ENCODE measurements around the gene NEMP1.
"Not testable (repeated sequence)": the region's sequence is repeated elsewhere in the genome, so short reads cannot be mapped to it uniquely, and the experiment has no call there.

Gene NEMP1

DNA sequence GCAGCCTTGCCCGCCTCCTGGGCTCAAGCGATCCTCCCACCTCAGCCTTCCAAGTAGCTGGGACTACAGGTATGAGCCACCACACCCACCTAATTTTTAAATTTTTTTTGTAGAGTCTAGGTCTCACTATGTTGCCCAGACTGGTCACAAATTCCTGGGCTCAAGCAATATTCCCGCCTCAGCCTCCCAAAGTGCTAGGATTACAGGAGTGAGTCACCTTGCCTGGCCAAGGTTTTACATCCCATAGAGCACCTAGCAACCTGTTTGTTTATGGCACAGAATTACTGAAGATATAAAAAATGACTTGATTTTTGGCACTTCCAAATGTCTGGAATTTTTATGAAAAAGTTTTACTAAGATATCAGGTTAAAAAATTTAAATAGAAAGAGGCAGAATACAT, 45.2 kb downstream of the NEMP1 start:
- no peak for DNase-seq (ENCODE audit: extremely low read depth in 1 of 2, low read depth in 1 of 2)

DNA sequence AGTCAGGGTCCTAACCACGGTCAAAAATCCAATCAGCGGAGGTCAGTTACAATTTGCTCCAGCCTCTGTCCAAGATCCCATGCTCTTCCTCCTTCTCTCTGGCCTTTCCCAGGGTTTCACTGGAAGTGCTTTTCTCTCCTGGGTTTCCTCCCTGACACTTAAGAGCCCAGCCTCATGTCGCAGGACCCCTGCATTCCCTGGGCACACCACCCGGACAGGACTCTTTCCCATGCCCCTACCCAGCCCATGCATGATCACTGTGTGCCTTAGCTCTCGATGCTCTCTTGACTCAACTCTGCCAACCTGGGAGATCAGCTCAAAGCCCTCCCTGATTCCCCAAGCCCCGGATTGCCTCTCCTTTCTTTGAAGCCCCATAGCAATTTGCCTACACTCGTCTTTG, 46.8 kb downstream of the NEMP1 start:
- DNase-seq (ENCODE audit: extremely low read depth in 1 of 2, low read depth in 1 of 2) = no peak

DNA sequence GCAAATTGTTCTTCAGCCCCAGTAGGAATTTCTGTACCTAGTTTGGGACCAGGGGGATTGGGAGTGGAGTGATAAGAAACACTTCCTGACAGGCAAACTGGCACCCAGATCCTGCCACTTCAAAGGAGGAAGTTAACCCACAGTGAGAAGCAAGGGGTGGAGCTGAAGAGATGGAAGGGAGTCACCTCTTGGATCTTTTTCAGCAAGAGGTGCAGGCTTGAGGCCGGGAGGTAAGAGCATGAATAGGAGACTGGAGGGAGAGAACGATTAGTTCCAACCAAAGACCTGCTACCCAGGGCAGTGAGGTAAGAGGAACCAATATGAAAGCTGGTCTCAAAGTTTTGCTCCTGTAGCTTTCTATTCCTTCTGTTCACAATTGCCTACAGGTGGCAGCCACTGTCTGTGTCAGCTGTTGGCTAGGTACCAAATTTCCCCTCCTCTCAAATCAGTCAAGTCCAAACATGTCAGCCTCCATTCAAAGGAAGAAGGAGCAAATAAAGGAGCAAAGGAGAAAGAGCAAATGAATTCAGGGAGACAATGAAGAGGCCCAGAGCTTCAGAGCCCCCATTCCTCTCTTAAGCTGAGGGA, 47.4 kb downstream of the NEMP1 start:
- no peak for DNase-seq (ENCODE audit: extremely low read depth in 1 of 2, low read depth in 1 of 2)

DNA sequence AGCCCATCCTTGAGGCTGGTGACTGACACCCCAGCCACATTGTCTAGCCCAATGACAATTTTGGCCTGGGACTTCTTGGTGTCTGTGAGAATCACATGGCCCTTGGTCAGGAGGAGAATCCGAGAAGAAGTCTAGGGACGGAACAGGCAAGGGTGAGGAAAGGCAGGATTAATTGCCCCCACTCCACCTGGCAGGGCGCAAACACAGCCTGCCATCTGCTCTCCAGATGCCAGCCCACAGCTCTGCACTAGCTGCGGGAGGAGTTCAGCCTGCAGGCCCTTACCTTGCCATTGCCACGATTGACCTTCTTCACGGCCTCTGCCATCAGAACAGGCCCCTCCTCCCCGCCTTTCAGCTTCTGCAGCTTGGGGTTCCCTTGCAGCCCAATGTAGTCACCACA, 49.1 kb downstream of the NEMP1 start:
- DNase-seq (ENCODE audit: extremely low read depth in 1 of 2, low read depth in 1 of 2) = no peak

DNA sequence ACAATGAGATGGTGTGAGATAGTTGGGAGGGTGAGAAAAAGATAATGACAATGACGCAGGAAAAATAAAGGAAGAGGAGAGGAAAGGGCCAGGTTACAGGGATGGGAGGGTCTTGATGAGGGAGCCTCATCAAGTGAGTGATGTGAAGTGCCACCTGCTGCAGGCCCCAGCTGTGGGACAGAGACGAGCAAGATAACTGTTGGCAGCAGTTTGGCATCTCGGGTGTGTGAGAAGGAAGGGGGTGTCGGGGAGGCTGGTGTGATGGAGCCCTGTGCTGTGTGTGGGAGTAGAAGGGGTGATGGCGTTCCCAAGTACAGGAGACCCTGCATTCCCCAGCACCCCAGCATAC, 50.8 kb downstream of the NEMP1 start:
- DNase-seq (ENCODE audit: extremely low read depth in 1 of 2, low read depth in 1 of 2) = no peak

DNA sequence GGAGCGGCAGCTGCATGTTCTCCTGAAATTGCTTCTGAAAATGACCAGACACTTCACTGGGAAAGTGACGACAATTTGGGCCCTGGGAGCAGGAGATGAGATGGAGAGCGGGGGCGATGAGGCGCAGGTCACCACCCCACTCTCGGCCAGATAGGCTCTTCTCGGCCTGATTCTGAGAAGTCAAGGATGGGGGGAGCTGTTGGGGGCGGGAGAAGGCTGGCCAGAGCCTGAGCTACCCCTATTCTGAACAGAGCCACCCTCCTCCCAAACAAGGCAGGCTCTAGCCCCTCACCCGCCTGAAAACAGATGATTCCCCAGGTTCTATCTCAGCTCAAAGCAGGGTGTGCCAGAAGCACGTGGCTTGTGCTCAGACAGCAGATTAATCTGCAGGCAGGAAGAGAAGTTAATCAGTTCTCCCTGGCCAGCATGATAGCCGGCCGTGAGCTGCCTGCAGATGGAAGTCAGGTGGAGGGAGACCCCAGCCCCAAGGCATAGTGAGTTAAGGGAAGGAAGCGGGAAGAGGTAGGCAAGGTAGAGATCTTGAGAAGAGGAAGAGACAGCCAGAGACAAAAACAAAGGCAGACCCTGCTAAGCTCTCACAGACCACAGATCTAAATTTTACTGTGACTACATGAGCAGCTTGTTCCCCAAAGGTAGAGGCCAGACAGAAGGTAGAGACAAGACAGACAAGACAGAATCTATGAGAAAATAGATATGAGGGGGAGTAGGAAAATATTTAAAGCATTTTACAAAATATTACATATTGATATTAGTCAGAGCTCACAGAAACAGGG, 51.4 kb downstream of the NEMP1 start:
- DNase-seq (ENCODE audit: extremely low read depth in 1 of 2, low read depth in 1 of 2) = no peak

DNA sequence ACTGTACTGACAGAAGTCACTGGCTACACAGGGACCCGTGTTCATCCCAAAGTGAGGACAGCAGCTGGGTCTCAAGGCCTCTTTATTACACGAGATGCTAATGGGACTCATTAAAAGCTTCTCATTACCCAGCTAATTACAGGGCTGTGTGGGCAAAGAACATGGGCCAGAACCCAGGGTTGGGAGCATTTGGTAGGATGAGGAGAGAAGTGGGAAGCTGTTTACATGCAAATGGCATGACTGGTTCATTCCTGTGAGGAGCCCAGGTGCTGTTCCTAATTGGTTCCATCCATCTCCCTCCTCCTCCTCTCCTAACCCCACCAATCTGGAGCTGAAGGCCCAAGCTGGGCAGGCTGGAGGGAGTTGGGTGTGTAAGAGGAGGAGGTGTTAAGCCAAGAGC, 53.4 kb downstream of the NEMP1 start:
- no peak for DNase-seq (ENCODE audit: extremely low read depth in 1 of 2, low read depth in 1 of 2)

DNA sequence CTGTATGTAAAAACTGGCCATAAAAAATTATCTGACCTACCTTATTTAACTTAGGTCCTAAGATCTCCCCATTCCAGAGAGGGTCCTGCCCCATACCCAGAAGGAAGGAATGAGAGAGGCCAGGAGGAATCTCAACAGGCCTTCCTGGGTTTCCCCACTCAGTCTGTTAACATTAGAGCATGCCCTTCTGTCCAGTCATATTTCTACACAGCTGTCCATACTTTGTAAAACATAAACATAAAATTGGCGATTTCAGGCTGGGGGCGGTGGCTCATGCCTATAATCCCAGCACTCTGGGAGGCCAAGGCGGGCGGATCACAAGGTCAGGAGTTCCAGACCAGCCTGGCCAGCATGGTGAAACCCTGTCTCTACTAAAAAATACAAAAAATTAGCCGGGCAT, 56.3 kb downstream of the NEMP1 start:
- DNase-seq (ENCODE audit: extremely low read depth in 1 of 2, low read depth in 1 of 2) = not testable (repeated sequence)

DNA sequence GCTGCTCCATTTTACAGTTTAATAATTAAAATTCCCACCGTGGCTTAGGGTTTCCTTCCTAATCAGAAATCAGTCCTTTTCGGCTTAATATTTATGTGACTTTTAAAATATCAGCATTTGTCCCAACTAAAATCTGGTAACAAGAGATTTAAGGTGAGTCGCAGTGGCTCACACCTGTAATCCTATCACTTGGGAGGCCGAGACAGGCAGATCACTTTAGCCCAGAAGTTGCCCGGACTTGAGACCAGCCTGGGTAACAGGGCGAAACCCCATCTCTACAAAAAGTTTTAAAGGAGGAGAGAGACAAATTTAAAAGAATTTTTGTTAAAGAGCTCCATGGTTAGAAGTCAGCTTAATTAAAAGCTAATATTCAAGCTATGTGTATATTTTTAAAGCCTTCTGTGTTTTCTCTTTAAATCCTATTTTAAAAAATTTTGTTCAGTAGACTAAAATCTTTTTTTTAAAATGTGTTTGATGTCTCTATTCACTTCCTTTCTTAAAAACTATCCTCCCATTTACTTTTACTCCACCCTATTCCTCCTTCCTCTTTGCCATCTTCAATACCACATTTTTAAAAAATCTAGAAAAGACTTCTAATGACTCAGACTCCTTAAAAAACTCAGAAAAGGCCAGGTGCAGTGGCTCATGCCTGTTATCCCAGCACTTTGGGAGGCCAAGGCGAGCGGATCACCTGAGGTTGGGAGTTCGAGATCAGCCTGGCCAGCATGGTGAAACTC, 58.4 kb downstream of the NEMP1 start:
- no peak for DNase-seq (ENCODE audit: extremely low read depth in 1 of 2, low read depth in 1 of 2)

DNA sequence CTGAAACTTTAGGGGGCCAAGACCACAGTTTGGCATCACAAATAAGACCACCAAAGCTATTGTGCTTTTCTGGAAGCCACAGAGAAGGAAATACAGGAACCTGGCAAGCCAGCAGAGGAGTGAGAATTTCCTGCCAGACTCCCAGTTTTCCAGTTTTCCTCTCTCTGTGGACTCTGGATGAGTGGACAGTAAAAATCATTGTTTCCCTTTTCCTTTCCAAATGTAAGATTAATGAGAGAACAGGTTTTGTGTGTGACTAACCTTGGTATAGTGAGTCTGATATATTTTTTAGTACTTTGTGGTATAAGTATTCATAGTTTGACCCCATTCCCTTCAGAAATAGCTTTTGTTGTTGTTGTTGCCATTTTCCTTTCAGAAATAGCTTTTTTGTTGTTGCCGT, 59.7 kb downstream of the NEMP1 start:
- no peak for DNase-seq (ENCODE audit: extremely low read depth in 1 of 2, low read depth in 1 of 2)

DNA sequence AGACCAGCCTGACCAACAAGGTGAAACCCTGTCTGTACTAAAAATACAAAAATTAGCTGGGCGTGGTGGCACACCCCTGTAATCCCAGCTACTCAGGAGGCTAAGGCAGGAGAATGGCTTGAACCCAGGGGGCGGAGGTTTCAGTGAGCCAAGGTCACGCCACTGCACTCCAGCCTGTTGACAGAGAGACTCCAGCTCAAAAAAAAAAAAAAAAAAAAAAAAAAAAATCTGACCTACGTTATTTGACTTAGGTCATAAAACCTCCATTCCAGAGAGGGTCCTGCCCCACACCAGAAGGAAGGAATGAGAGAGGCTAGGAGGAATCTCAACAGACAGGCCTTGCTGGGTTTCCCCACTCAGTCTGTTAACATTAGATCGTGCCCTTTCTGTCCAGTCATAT, 60.2 kb downstream of the NEMP1 start:
- not testable (repeated sequence) for DNase-seq (ENCODE audit: extremely low read depth in 1 of 2, low read depth in 1 of 2)

DNA sequence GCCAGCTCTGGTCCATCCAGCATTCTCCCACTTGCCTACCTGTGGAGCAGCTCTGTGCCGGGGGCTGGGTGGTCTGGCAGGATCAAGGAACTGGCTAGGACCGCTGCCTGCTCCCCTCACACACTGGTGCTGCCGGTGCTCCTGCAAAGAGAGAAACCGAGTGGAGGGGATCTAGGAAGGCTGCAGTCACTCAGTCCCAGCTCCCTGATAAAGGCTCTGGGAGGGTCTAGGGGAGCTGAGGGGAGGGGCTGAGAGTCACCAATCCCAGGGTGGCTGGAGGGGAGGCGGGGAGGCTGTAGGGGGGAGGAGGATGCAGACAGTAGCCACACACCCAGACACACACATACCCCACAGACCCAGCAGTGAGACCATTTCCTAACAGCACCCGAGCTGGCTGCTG, 62.2 kb downstream of the NEMP1 start, which contains the start of gene TAC3:
Gene TAC3 (minus strand): TSS at position 182 of the 400 bp plus-strand sequence. CDS start 732 bp downstream, outside the sequence.
- no peak for DNase-seq (ENCODE audit: extremely low read depth in 1 of 2, low read depth in 1 of 2)

DNA sequence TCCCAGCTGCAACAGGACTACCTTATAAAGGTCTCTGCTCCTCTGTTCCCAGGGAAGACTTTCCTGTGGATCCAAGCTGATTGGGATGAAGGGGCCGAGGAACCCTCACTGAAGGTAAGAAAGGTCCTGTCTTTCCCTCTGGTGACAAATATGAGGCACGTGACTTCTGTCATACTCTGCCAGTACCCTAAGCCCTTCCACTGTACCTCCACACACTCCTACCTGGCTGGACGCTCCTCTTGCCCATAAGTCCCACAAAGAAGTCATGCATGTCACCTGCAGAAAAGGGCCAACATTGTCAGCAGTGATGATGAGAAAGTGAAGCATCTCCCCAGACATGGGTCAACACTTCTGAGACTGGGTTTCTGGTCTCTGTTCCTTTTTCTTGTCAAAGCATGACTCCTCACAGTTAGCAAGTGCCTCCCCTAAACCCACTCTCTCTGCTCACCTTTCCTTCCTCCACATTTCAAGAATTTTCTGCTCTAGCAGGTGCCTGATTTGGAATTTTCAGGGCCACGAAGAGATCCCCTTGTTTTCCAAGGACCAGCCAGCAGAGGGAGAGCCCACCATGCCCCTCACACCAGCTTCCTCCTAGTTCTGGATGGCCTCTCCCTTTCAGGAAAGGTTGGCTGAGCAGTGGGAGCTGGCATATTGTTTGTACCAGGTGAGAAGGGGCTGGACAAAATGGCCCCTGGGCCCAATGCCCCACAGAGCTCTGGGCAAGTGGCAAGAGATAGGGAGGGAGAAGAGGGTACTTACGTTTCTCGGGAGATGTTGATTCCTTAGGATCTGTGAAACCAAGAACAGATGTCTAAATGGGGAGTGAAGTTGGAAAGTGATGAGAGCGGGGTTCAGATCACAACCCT, 65.8 kb downstream of the NEMP1 start:
- no peak for DNase-seq (ENCODE audit: extremely low read depth in 1 of 2, low read depth in 1 of 2)

DNA sequence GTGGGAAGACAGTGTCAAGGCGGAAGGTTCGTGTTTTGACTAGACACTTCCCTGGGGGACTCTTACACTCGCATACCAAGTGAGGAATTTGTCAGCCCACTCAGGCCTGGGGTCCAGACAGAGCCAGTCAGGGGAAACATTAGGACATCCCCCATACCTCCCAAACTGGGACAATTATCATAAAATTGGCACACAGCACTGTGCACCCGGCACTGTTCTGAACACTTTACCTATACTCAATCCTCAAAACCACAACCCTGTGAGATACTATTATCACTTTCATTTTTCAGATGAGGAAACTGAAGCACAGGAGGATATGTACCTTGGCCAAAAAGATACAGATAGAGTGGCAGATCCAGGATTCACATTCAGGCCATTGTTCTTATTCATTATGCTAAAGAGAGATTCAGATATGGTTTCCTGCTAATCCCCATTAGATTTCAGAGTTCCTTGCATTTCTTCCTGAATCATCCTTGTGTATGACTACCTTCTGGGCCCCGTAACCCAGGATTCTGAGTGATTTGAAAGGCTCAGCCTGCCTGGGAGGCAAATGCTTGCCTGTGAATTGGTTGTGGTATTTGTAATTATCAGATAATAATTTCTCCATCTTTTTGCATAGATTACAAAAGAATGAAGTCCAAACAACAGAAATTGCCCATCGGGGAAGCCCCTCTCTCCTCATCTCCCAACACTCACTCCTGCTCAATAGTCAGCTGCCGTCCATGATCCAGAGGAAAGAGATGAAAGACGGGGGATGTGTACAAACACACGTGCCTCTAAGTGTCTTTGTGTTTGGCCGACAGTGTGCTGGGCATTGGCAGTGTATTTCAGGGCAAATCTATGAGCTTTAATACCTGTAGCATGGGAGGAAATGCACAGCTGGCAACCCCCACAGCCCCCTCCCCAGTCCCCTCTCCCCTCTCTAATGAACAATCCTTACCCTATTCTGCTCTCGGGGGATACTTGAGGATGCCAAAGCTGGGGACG, 66.9 kb downstream of the NEMP1 start:
- DNase-seq (ENCODE audit: extremely low read depth in 1 of 2, low read depth in 1 of 2) = no peak

DNA sequence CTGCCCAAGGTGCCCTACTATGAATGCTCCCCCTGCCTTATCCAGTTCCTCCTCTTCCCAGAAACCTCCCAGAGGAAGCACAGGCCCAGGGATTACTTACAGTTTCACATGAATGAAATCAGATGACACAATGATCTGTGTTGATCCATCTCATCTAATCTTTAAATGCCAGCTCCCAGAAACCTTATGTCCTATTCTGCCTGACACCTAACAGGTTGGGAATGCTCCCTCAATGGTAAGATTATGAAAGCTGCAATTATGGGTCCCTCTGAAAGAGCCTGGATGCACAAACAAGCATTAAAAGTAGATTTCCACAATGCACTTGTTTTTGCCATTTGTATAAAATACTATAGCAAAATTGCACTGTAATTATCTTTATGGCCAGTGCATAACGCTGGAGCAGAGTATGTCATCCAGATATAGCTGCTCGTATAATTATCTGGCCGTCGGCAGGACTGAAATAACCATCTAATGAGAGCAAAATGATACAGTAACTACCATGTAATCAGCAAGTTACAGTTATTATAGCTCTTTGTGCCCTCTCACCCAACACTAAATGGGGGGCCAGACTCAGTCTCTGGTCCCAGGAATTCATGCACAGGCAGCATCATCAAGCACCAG, 67.9 kb downstream of the NEMP1 start:
- DNase-seq (ENCODE audit: extremely low read depth in 1 of 2, low read depth in 1 of 2) = no peak

DNA sequence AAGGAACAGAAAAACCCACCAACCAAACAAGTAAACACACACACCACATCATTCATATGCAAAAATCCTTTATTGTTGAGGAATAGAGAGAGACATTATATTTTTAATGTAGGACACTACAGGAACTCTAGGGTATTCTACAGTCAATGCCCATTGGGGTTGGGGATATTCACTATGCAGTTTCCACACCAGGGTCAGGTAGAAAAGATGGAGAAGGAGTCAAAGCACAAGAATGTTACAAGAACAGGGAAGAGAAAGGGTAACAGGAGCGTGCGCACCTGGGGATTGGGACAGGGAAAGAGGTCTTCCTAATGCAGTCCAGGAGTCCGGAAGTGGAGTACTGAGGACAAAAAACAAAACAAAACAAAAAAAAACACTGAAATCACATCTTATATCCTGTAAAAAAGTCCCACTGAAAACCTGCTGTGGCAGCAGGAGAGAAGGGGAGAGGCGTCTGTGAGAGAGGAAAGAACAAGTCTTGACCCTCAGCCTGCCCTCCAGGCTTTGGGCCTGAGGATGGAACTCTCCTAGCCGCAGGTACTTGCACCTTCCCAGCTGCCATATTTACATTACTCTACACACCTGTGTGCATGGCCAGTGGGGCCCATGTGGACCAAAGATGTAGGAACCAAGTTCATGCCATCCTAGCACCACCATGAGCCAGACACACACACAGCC, 68.5 kb downstream of the NEMP1 start:
- no peak for DNase-seq (ENCODE audit: extremely low read depth in 1 of 2, low read depth in 1 of 2)

DNA sequence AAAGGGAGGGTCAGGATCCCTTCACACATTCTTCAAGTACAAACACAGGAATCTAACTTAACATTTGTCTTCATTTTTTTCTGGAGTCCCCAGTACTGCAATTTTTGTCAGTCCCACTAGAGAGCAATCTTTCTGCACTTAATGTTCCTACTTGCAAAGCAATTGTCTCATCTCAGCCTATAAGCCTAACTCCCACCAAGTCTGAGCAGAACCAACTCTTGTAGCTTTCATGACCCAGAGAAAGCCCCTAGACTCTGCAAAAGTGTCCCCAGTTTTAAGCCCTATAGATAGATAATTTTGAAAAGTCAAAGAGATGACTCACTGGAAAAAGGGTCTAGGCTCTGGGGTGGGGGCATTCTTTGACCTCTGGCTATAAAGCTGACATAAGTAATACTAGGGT, 70.4 kb downstream of the NEMP1 start:
- no peak for DNase-seq (ENCODE audit: extremely low read depth in 1 of 2, low read depth in 1 of 2)

DNA sequence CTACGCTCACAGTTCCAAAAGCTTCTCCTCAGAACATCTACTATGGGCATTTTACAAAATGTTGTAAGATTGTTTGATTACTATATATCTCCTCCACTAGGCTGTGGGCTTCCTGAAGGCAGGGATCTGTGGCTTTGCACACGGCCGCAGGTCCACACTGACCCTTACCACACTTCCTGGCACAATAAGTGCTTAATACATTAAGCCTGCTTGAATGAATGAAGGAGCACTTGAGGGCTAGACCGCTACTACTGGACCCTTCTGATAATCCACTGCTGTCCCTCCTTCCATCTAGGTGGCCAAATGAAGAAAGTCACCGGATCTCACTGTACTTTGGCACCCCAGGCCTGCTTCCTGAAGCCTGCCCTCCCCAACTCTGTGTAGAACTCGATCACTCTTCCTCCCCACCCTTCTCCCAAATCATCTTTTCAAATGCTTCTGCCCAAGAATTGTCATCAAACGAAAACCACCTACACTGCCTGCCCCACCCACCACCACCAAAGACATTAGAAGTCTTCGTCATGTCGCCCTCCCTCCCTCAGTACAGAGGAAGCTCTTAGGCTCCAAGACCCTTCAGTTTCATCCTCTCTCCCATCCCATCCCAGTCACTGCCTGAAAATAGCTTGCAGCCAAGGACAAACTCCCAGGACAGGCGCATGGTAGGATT, 71.6 kb downstream of the NEMP1 start:
- no peak for DNase-seq (ENCODE audit: extremely low read depth in 1 of 2, low read depth in 1 of 2)

Data from activated CD8-positive, alpha-beta memory T cell treated with anti-CD3 and anti-CD28 coated beads for 1 hour (primary cell).